ENCODE data around the gene MUC4. TPM values are rescaled to one million over a fixed set of nuclear protein-coding genes. Genes with fewer than 3 reads are reported as not detected.

MUC4 gene
- polyA plus RNA-seq, 4 donors, result under 0.01 to 5.5 (median 2.1) TPM

GRCh38 chr3:195760345-195761122 lies 51.2 kb downstream of the MUC4 start:
- H3K27me3 ChIP-seq (ENCODE audit: control insufficient read depth in 3 of 3, insufficient read depth in 3 of 3, low read length in 3 of 3), result peaks cover 3 to 33% (median 3%) of the 10 kb centered on the region in 3 donors
- no peak overlapping the region for H3K4me3 ChIP-seq (ENCODE audit: low read depth in 1 of 3, low read length in 3 of 3)
- 73 to 75% (median 73%) methylated on average over 24 of the region's 24 CpGs for WGBS, 3 donors
- DNase-seq, result no peak
- FAIRE-seq, result no peak
- no peaks in the 10 kb centered on the region for H3K36me3 ChIP-seq (ENCODE audit: control insufficient read depth in 3 of 3, insufficient read depth in 2 of 3, low read depth in 1 of 3, low read length in 3 of 3)
- H3K9me3 ChIP-seq (ENCODE audit: control insufficient read depth in 2 of 2, insufficient read depth in 1 of 2, low read depth in 1 of 2, low read length in 1 of 2), result no peaks in the 10 kb centered on the region
- no peaks in the 10 kb centered on the region for H3K4me1 ChIP-seq (ENCODE audit: control insufficient read depth in 3 of 3, insufficient read depth in 2 of 3, low read depth in 1 of 3, low read length in 2 of 3)
- no peak overlapping the region for H3K27ac ChIP-seq (ENCODE audit: low read depth in 1 of 3, low read length in 2 of 3)

GRCh38 chr3:195758721-195759353 lies 52.9 kb downstream of the MUC4 start:
- H3K9me3 ChIP-seq (ENCODE audit: control insufficient read depth in 2 of 2, insufficient read depth in 1 of 2, low read depth in 1 of 2, low read length in 1 of 2), result no peaks in the 10 kb centered on the region
- H3K27ac ChIP-seq (ENCODE audit: low read depth in 1 of 3, low read length in 2 of 3), result no peak overlapping the region
- H3K27me3 ChIP-seq (ENCODE audit: control insufficient read depth in 3 of 3, insufficient read depth in 3 of 3, low read length in 3 of 3), result peaks cover 3 to 33% (median 3%) of the 10 kb centered on the region in 3 donors
- no peak overlapping the region for H3K4me3 ChIP-seq (ENCODE audit: low read depth in 1 of 3, low read length in 3 of 3)
- H3K4me1 ChIP-seq (ENCODE audit: control insufficient read depth in 3 of 3, insufficient read depth in 2 of 3, low read depth in 1 of 3, low read length in 2 of 3), result no peaks in the 10 kb centered on the region
- 70 to 80% (median 73%) methylated on average over 19 of the region's 19 CpGs for WGBS, 3 donors
- FAIRE-seq, result no peak
- H3K36me3 ChIP-seq (ENCODE audit: control insufficient read depth in 3 of 3, insufficient read depth in 2 of 3, low read depth in 1 of 3, low read length in 3 of 3), result no peaks in the 10 kb centered on the region
- no peak for DNase-seq

GRCh38 chr3:195757827-195758226 lies 53.9 kb downstream of the MUC4 start:
- peaks cover 3 to 33% (median 3%) of the 10 kb centered on the region in 3 donors for H3K27me3 ChIP-seq (ENCODE audit: control insufficient read depth in 3 of 3, insufficient read depth in 3 of 3, low read length in 3 of 3)
- H3K27ac ChIP-seq (ENCODE audit: low read depth in 1 of 3, low read length in 2 of 3), result no peak overlapping the region
- H3K9me3 ChIP-seq (ENCODE audit: control insufficient read depth in 2 of 2, insufficient read depth in 1 of 2, low read depth in 1 of 2, low read length in 1 of 2), result no peaks in the 10 kb centered on the region
- DNase-seq (no peak), FAIRE-seq (no peak)
- WGBS, 3 donors, result 33 to 56% (median 44%) methylated on average over 10 of the region's 10 CpGs
- no peaks in the 10 kb centered on the region for H3K36me3 ChIP-seq (ENCODE audit: control insufficient read depth in 3 of 3, insufficient read depth in 2 of 3, low read depth in 1 of 3, low read length in 3 of 3)
- H3K4me3 ChIP-seq (ENCODE audit: low read depth in 1 of 3, low read length in 3 of 3), result no peak overlapping the region
- no peaks in the 10 kb centered on the region for H3K4me1 ChIP-seq (ENCODE audit: control insufficient read depth in 3 of 3, insufficient read depth in 2 of 3, low read depth in 1 of 3, low read length in 2 of 3)

GRCh38 chr3:195757438-195757770 lies 54.3 kb downstream of the MUC4 start:
- H3K4me3 ChIP-seq (ENCODE audit: low read depth in 1 of 3, low read length in 3 of 3), result no peak overlapping the region
- FAIRE-seq (no peak), DNase-seq (no peak)
- no peaks in the 10 kb centered on the region for H3K9me3 ChIP-seq (ENCODE audit: control insufficient read depth in 2 of 2, insufficient read depth in 1 of 2, low read depth in 1 of 2, low read length in 1 of 2)
- H3K27ac ChIP-seq (ENCODE audit: low read depth in 1 of 3, low read length in 2 of 3), result no peak overlapping the region
- H3K27me3 ChIP-seq (ENCODE audit: control insufficient read depth in 3 of 3, insufficient read depth in 3 of 3, low read length in 3 of 3), result peaks cover 3 to 33% (median 3%) of the 10 kb centered on the region in 3 donors
- H3K4me1 ChIP-seq (ENCODE audit: control insufficient read depth in 3 of 3, insufficient read depth in 2 of 3, low read depth in 1 of 3, low read length in 2 of 3), result no peaks in the 10 kb centered on the region
- no peaks in the 10 kb centered on the region for H3K36me3 ChIP-seq (ENCODE audit: control insufficient read depth in 3 of 3, insufficient read depth in 2 of 3, low read depth in 1 of 3, low read length in 3 of 3)
- WGBS, 3 donors, result 12 to 31% (median 28%) methylated on average over 8 of the region's 8 CpGs

- Histone ChIP-seq H3K27me3 (ENCODE audit: control insufficient read depth in 3 of 3, insufficient read depth in 3 of 3, low read length in 3 of 3) (peaks cover 0 to 23% (median 3%) of the 10 kb centered on the region in 3 donors), H3K36me3 (ENCODE audit: control insufficient read depth in 3 of 3, insufficient read depth in 2 of 3, low read depth in 1 of 3, low read length in 3 of 3) (no peaks in the 10 kb centered on the region), H3K4me3 (ENCODE audit: low read depth in 1 of 3, low read length in 3 of 3) (no peak overlapping the region), H3K27ac (ENCODE audit: low read depth in 1 of 3, low read length in 2 of 3) (no peak overlapping the region), H3K9me3 (ENCODE audit: control insufficient read depth in 2 of 2, insufficient read depth in 1 of 2, low read depth in 1 of 2, low read length in 1 of 2) (no peaks in the 10 kb centered on the region), H3K4me1 (ENCODE audit: control insufficient read depth in 3 of 3, insufficient read depth in 2 of 3, low read depth in 1 of 3, low read length in 2 of 3) (peaks cover 0 to 4% (median 0%) of the 10 kb centered on the region in 3 donors)
- 75 to 78% (median 77%) methylated on average over 16 of the region's 16 CpGs for WGBS, 3 donors
- DNase-seq (no peak), FAIRE-seq (no peak)
Measured at GRCh38 chr3:195755791-195756676, 55.7 kb downstream of the MUC4 start.

- Histone ChIP-seq H3K4me3 (ENCODE audit: low read depth in 1 of 3, low read length in 3 of 3) (no peak overlapping the region), H3K27ac (ENCODE audit: low read depth in 1 of 3, low read length in 2 of 3) (no peak overlapping the region), H3K36me3 (ENCODE audit: control insufficient read depth in 3 of 3, insufficient read depth in 2 of 3, low read depth in 1 of 3, low read length in 3 of 3) (no peaks in the 10 kb centered on the region), H3K4me1 (ENCODE audit: control insufficient read depth in 3 of 3, insufficient read depth in 2 of 3, low read depth in 1 of 3, low read length in 2 of 3) (peaks cover 0 to 4% (median 0%) of the 10 kb centered on the region in 3 donors), H3K9me3 (ENCODE audit: control insufficient read depth in 2 of 2, insufficient read depth in 1 of 2, low read depth in 1 of 2, low read length in 1 of 2) (no peaks in the 10 kb centered on the region), H3K27me3 (ENCODE audit: control insufficient read depth in 3 of 3, insufficient read depth in 3 of 3, low read length in 3 of 3) (peaks cover 0 to 17% (median 0%) of the 10 kb centered on the region in 3 donors)
- FAIRE-seq (no peak), DNase-seq (no peak)
- 92 to 96% (median 94%) methylated on average over 7 of the region's 7 CpGs for WGBS, 3 donors
Measured at GRCh38 chr3:195755391-195755790, 56.3 kb downstream of the MUC4 start.

GRCh38 chr3:195754906-195755305 lies 56.8 kb downstream of the MUC4 start:
- 83 to 88% (median 83%) methylated on average over 7 of the region's 7 CpGs for WGBS, 3 donors
- H3K4me1 ChIP-seq (ENCODE audit: control insufficient read depth in 3 of 3, insufficient read depth in 2 of 3, low read depth in 1 of 3, low read length in 2 of 3), result peaks cover 0 to 4% (median 0%) of the 10 kb centered on the region in 3 donors
- no peaks in the 10 kb centered on the region for H3K9me3 ChIP-seq (ENCODE audit: control insufficient read depth in 2 of 2, insufficient read depth in 1 of 2, low read depth in 1 of 2, low read length in 1 of 2)
- no peak for FAIRE-seq
- no peak for DNase-seq
- H3K4me3 ChIP-seq (ENCODE audit: low read depth in 1 of 3, low read length in 3 of 3), result no peak overlapping the region
- H3K36me3 ChIP-seq (ENCODE audit: control insufficient read depth in 3 of 3, insufficient read depth in 2 of 3, low read depth in 1 of 3, low read length in 3 of 3), result no peaks in the 10 kb centered on the region
- no peak overlapping the region for H3K27ac ChIP-seq (ENCODE audit: low read depth in 1 of 3, low read length in 2 of 3)
- peaks cover 0 to 16% (median 0%) of the 10 kb centered on the region in 3 donors for H3K27me3 ChIP-seq (ENCODE audit: control insufficient read depth in 3 of 3, insufficient read depth in 3 of 3, low read length in 3 of 3)

- DNase-seq (no peak), FAIRE-seq (no peak)
- WGBS, 3 donors, result 94 to 97% (median 95%) methylated on average over 16 to 19 of the region's 19 CpGs
Measured at GRCh38 chr3:195754141-195754540, 57.6 kb downstream of the MUC4 start.

More at GRCh38 chr3:195754141-195754540, 57.6 kb downstream of the MUC4 start:
- Histone ChIP-seq H3K9me3 (ENCODE audit: control insufficient read depth in 2 of 2, insufficient read depth in 1 of 2, low read depth in 1 of 2, low read length in 1 of 2) (no peaks in the 10 kb centered on the region), H3K27ac (ENCODE audit: low read depth in 1 of 3, low read length in 2 of 3) (no peak overlapping the region), H3K4me1 (ENCODE audit: control insufficient read depth in 3 of 3, insufficient read depth in 2 of 3, low read depth in 1 of 3, low read length in 2 of 3) (peaks cover 0 to 4% (median 0%) of the 10 kb centered on the region in 3 donors), H3K4me3 (ENCODE audit: low read depth in 1 of 3, low read length in 3 of 3) (no peak overlapping the region), H3K27me3 (ENCODE audit: control insufficient read depth in 3 of 3, insufficient read depth in 3 of 3, low read length in 3 of 3) (peaks cover 0 to 13% (median 0%) of the 10 kb centered on the region in 3 donors), H3K36me3 (ENCODE audit: control insufficient read depth in 3 of 3, insufficient read depth in 2 of 3, low read depth in 1 of 3, low read length in 3 of 3) (no peaks in the 10 kb centered on the region)

Measured in small intestine (tissue), 7 donors.